SK-MEL-5 (cell line): ENCODE data around the gene POLRMT. TPM values are rescaled to one million over a fixed set of nuclear protein-coding genes. Genes with fewer than 3 reads are reported as not detected.
A peak's percentile ranks its signal among the peaks of the same experiment; 100 is the strongest.
"Not testable (repeated sequence)": the region's sequence is repeated elsewhere in the genome, so short reads cannot be mapped to it uniquely, and the experiment has no call there.

ENCODE experiments used
- DNase-seq: peaks from one replicate; pipeline ENCODE4 v3.0.0-alpha.2; 2016; ENCODE audit warnings: low read depth, low spot score
- in situ Hi-C: cut with HindIII; loops from 2 replicates; pipeline ENCODE4 v1.10.0; 2016; ENCODE audit warnings: low sequenced_read_pairs, high pct_unique_total_duplicates, low pct_unique_long_range_greater_than_20kb
- polyA plus RNA-seq, 2 experiments: library from polyadenylated mRNA; depleted of rRNA; stranded (reverse); fragments of >200 nt; gene quantifications; 2 replicates each; pipeline ENCODE4 v1.2.3, GENCODE V29; 2015
- total RNA-seq: library from RNA; depleted of rRNA; stranded (reverse); fragments of >200 nt; shearing (Covaris generic); gene quantifications from 2 replicates; pipeline ENCODE4 v1.2.3, GENCODE V29; 2014; rRNA removed

POLRMT gene
- 29.0 and 37.3 TPM in 2 replicates for total RNA-seq
- polyA plus RNA-seq (2015; cell fraction: cytosol; rRNA removed) = 41.5 and 50.8 TPM in 2 replicates
- polyA plus RNA-seq (2015; cell fraction: nucleus; rRNA removed) = 283 and 349 TPM in 2 replicates

GRCh38 chr19:633068-633785 lies at the start of gene POLRMT:
POLRMT (minus strand) TSS chr19:633537; CDS start chr19:633512, 25 bp downstream.
- peak; percentile 96 for DNase-seq
- in situ Hi-C loops = no loop called here

- in situ Hi-C loops = no loop called here
- no peak for DNase-seq
Measured at GRCh38 chr19:682678-683320, 49.5 kb upstream of the POLRMT start.

- in situ Hi-C loops = no loop called here
- no peak for DNase-seq
Measured at GRCh38 chr19:681029-682019, 48.0 kb upstream of the POLRMT start.

- in situ Hi-C loops = no loop called here
- peak; percentile 95 for DNase-seq
Measured at GRCh38 chr19:680287-681028, 47.1 kb upstream of the POLRMT start.

GRCh38 chr19:679418-680286 lies 46.3 kb upstream of the POLRMT start:
- peak; percentile 34 for DNase-seq
- in situ Hi-C loops = no loop called here

- DNase-seq = no peak
- in situ Hi-C loops = no loop called here
Measured at GRCh38 chr19:678791-679388, 45.6 kb upstream of the POLRMT start.

- DNase-seq = no peak
- in situ Hi-C loops = no loop called here
Measured at GRCh38 chr19:677601-678436, 44.5 kb upstream of the POLRMT start.

GRCh38 chr19:677201-677600 lies 43.9 kb upstream of the POLRMT start:
- in situ Hi-C loops = no loop called here
- peak; percentile 36 for DNase-seq

GRCh38 chr19:676339-677105 lies 43.2 kb upstream of the POLRMT start, which contains the start of gene FSTL3:
FSTL3 (plus strand) TSS chr19:676392; CDS start chr19:676424, 32 bp downstream.
- no peak for DNase-seq
- in situ Hi-C loops = no loop called here

- no peak for DNase-seq
- in situ Hi-C loops = no loop called here
Measured at GRCh38 chr19:676007-676338, 42.6 kb upstream of the POLRMT start.

GRCh38 chr19:674282-675151 lies 41.2 kb upstream of the POLRMT start:
- in situ Hi-C loops = no loop called here

GRCh38 chr19:670609-671075 lies 37.3 kb upstream of the POLRMT start:
- DNase-seq = no peak
- in situ Hi-C loops = no loop called here

More at GRCh38 chr19:674282-675151, 41.2 kb upstream of the POLRMT start:
- no peak for DNase-seq

- in situ Hi-C loops, DNase-seq: not testable (repeated sequence)
Measured at GRCh38 chr19:668675-669434, 35.5 kb upstream of the POLRMT start.
